OCI-LY1 (cell line): ENCODE measurements around the gene STAM2.
"Not testable (repeated sequence)": the region's sequence is repeated elsewhere in the genome, so short reads cannot be mapped to it uniquely, and the experiment has no call there.

Source experiments
- H2AFZ ChIP-seq: fragments of 200-600 bp; sonication (generic), shearing (Covaris generic); 2 replicates; pipeline ENCODE4 v1.6.0; 2014; ENCODE audit warnings: antibody characterized with exemption, mild to moderate bottlenecking, low read length
- H3F3A ChIP-seq: fragments of 200-600 bp; sonication (generic), shearing (Covaris generic); 2 replicates; pipeline ENCODE4 v1.6.0; 2014; ENCODE audit warnings: mild to moderate bottlenecking, antibody characterized with exemption, low read length, moderate library complexity; ENCODE audit not compliant: insufficient read depth
- H3K27ac ChIP-seq: fragments of 200-600 bp; sonication (generic); 2 replicates; pipeline ENCODE4 v1.5.1; 2014; ENCODE audit warnings: low read length, mixed run types, mild to moderate bottlenecking, low read depth; ENCODE audit not compliant: poor library complexity, severe bottlenecking
- H3K27me3 ChIP-seq: fragments of 200-600 bp; sonication (generic); 2 replicates; pipeline ENCODE4 v1.6.0; 2014; ENCODE audit warnings: antibody characterized with exemption, mild to moderate bottlenecking, low read length, moderate library complexity; ENCODE audit not compliant: insufficient read depth
- H3K36me3 ChIP-seq: fragments of 200-600 bp; sonication (generic); 2 replicates; pipeline ENCODE4 v1.6.1; 2014; ENCODE audit warnings: mild to moderate bottlenecking, antibody characterized with exemption, low read length, moderate library complexity, mixed read lengths; ENCODE audit not compliant: insufficient read depth
- H3K4me1 ChIP-seq: fragments of 200-600 bp; sonication (generic); 2 replicates; pipeline ENCODE4 v1.5.1; 2014; ENCODE audit warnings: mild to moderate bottlenecking, low read length, moderate library complexity; ENCODE audit not compliant: insufficient read depth, severe bottlenecking
- H3K4me2 ChIP-seq: fragments of 200-600 bp; sonication (generic), shearing (Covaris generic); 2 replicates; pipeline ENCODE4 v1.6.1; 2014; ENCODE audit warnings: low read length
- H3K4me3 ChIP-seq: fragments of 200-600 bp; sonication (generic); 2 replicates; pipeline ENCODE4 v1.5.1; 2014; ENCODE audit warnings: low read length, low read depth, mild to moderate bottlenecking, mixed read lengths; ENCODE audit not compliant: poor library complexity, severe bottlenecking
- H3K79me2 ChIP-seq: fragments of 200-600 bp; shearing (Covaris generic); 2 replicates; pipeline ENCODE4 v1.6.1; 2016; ENCODE audit warnings: mixed run types, low read length, mixed read lengths; ENCODE audit not compliant: insufficient read depth
- H3K9ac ChIP-seq: fragments of 200-600 bp; sonication (generic), shearing (Covaris generic); 2 replicates; pipeline ENCODE4 v1.6.1; 2014; ENCODE audit warnings: mild to moderate bottlenecking, low read length, mixed read lengths
- H3K9me2 ChIP-seq: fragments of 200-600 bp; sonication (generic), shearing (Covaris generic); 2 replicates; pipeline ENCODE4 v1.6.1; 2014; ENCODE audit warnings: low read depth, mild to moderate bottlenecking, low read length, mixed read lengths
- H3K9me3 ChIP-seq: fragments of 200-600 bp; shearing (Covaris generic); 2 replicates; pipeline ENCODE4 v1.6.1; 2014; ENCODE audit warnings: low read length, mixed read lengths
- H4K20me1 ChIP-seq: fragments of 200-600 bp; sonication (generic), shearing (Covaris generic); 2 replicates; pipeline ENCODE4 v1.6.0; 2016; ENCODE audit warnings: mild to moderate bottlenecking, low read length; ENCODE audit not compliant: insufficient read depth
- EZH2 ChIP-seq: fragments of 200-600 bp; sonication (generic), shearing (Covaris generic); IDR thresholded peaks from 2 replicates; pipeline ENCODE4 v1.8.0; 2017; ENCODE audit warnings: borderline replicate concordance, mixed run types, mild to moderate bottlenecking, antibody characterized with exemption, low read length, moderate library complexity, mixed read lengths
- TF ChIP-seq, protein P1 (sequence below): fragments of 200-600 bp; sonication (generic), shearing (Covaris generic); IDR thresholded peaks from 2 replicates; pipeline ENCODE4 v1.5.1; 2017; ENCODE audit warnings: mild to moderate bottlenecking, antibody characterized with exemption, low read length, moderate library complexity, mixed read lengths

The STAM2 gene

DNA sequence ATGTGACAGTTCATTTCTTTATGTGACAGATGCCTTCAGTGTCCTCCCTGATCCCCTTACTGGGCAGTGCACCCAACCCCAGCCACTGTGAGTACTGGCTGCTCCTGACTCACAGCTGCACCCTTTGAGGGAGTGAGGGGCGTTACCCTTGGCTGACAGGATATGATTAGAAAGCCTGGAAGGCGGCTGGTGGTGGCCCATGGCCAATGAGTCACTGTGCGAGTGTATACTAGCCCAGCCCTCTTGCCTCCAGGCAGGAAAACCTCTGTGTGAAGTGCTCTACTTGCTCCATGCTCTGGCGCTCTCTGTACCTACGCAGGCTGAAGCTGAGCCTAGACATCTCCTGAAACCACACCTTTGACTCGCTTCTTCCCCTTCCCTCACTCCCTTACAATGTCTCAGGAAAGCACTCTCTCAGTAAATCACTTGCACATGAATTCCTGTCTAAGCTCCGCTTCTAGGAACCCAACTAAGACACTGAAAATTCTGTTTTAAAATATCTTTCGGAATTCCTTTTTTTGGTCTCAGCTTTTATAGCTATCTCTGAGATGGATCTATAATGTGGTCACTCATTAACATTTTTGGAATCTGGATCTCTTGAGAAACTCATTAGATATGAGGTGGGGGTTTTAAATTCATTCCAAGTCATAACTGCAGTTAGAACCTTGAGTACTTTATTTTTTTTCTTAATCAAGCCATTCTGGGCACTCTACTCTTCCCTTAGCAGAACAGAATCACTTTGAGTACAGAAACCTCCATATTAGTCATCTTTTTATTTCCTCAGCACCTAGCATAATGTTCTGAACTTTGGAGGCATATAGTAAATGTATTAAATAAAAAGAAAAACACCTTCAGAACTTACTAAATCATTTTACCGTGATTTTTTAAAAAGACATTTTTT is 25.3 kb upstream of the STAM2 start:
- Histone ChIP-seq H3K9me3 (no peaks in the 10 kb centered on the region), H3K36me3 (no peaks in the 10 kb centered on the region), H3K4me2 (no peak overlapping the region), H3F3A (no peaks in the 10 kb centered on the region), H4K20me1 (no peaks in the 10 kb centered on the region), H3K27me3 (no peaks in the 10 kb centered on the region), H2AFZ (no peak overlapping the region), H3K4me1 (no peaks in the 10 kb centered on the region), H3K9ac (no peak overlapping the region), H3K79me2 (no peaks in the 10 kb centered on the region), H3K9me2 (no peaks in the 10 kb centered on the region), H3K4me3 (no peak overlapping the region), H3K27ac (no peak overlapping the region)
- TF ChIP-seq, protein P1, sequence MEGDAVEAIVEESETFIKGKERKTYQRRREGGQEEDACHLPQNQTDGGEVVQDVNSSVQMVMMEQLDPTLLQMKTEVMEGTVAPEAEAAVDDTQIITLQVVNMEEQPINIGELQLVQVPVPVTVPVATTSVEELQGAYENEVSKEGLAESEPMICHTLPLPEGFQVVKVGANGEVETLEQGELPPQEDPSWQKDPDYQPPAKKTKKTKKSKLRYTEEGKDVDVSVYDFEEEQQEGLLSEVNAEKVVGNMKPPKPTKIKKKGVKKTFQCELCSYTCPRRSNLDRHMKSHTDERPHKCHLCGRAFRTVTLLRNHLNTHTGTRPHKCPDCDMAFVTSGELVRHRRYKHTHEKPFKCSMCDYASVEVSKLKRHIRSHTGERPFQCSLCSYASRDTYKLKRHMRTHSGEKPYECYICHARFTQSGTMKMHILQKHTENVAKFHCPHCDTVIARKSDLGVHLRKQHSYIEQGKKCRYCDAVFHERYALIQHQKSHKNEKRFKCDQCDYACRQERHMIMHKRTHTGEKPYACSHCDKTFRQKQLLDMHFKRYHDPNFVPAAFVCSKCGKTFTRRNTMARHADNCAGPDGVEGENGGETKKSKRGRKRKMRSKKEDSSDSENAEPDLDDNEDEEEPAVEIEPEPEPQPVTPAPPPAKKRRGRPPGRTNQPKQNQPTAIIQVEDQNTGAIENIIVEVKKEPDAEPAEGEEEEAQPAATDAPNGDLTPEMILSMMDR: no peak
- TF ChIP-seq EZH2: no peak

DNA sequence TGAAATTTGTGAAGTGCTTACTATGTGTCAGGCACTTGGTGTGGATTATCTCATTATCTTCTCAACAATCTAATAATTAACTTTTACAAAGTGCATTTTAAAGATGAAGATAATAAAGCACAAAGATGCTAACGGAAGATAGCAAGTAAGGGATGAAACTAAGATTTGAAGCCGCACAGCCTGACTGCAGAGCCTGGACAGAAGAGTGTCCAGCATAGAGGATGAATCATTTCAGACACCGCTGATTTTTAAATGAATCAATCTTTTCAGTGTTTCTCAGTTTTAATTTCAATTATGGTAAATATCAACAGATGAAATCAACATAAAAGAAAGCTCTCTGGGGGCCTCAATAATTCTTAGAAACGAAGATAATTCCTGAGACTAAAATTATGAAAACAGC is 24.5 kb upstream of the STAM2 start:
- H3K4me2 ChIP-seq: no peak overlapping the region
- no peaks in the 10 kb centered on the region for H3K4me1 ChIP-seq
- no peaks in the 10 kb centered on the region for H4K20me1 ChIP-seq
- H3K9me3 ChIP-seq: no peaks in the 10 kb centered on the region
- no peaks in the 10 kb centered on the region for H3F3A ChIP-seq
- TF ChIP-seq, protein P1: no peak
- no peak for TF ChIP-seq EZH2
- H3K79me2 ChIP-seq: no peaks in the 10 kb centered on the region
- no peaks in the 10 kb centered on the region for H3K27me3 ChIP-seq
- H3K4me3 ChIP-seq: no peak overlapping the region
- no peak overlapping the region for H3K9ac ChIP-seq
- H3K36me3 ChIP-seq: no peaks in the 10 kb centered on the region
- no peak overlapping the region for H2AFZ ChIP-seq
- H3K27ac ChIP-seq: no peak overlapping the region
- H3K9me2 ChIP-seq: no peaks in the 10 kb centered on the region

DNA sequence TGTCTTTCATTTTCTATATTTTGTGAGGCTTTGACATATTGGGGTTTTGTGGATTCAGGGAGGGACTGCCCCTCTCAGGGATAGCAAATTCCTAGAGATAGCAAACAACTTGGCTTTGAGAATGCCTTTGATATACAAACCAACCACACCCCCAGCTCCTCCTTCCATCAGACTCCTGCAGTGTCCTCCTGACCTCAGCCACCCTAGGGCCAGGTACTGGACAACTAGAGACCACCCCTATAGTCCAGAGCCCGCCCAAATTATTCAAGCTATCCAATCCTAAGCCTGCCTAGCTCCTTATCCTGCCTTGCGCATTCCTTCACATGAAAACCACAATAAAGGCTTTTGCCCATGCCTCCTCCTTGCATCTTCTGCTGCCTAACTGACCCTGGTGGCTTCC is 22.9 kb upstream of the STAM2 start:
- H3K36me3 ChIP-seq: no peaks in the 10 kb centered on the region
- H3K27ac ChIP-seq: no peak overlapping the region
- no peaks in the 10 kb centered on the region for H3K4me1 ChIP-seq
- no peaks in the 10 kb centered on the region for H3K9me3 ChIP-seq
- H3F3A ChIP-seq: no peaks in the 10 kb centered on the region
- no peak overlapping the region for H3K4me2 ChIP-seq
- no peak overlapping the region for H3K4me3 ChIP-seq
- no peak overlapping the region for H2AFZ ChIP-seq
- H3K9me2 ChIP-seq: no peaks in the 10 kb centered on the region
- no peaks in the 10 kb centered on the region for H3K27me3 ChIP-seq
- no peak overlapping the region for H3K9ac ChIP-seq
- no peaks in the 10 kb centered on the region for H3K79me2 ChIP-seq
- TF ChIP-seq, protein P1: no peak
- no peak for TF ChIP-seq EZH2
- no peaks in the 10 kb centered on the region for H4K20me1 ChIP-seq

DNA sequence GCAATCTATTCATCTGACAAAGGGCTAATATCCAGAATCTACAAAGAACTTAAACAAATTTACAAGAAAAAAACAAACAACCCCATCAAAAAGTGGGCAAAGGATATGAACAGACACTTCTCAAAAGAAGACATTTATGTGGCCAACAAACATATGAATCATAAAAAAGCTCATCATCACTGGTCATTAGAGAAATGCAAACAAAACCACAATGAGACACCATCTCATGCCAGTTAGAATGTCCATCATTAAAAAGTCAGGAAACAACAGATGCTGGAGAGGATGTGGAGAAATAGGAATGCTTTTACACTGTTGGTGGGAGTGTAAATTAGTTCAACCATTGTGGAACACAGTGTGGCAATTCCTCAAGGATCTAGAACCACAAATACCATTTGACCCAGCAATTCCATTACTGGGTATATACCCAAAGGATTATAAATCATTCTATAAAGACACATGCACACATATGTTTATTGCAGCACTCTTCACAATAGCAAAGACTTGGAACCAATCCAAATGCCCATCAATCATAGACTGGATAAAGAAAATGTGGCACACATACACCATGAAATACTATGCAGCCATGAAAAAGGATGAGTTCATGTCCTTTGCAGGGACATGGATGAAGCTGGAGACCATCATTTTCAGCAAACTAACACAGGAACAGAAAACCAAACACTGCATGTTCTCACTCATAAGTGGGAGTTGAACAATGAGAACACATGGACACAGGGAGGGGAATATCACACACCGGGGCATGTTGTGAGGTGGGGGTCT is 22.1 kb upstream of the STAM2 start:
- H4K20me1 ChIP-seq, H2AFZ ChIP-seq, H3K4me3 ChIP-seq, H3F3A ChIP-seq, H3K9me2 ChIP-seq, H3K4me1 ChIP-seq, H3K79me2 ChIP-seq, H3K4me2 ChIP-seq, H3K36me3 ChIP-seq, H3K9ac ChIP-seq, H3K27ac ChIP-seq, H3K9me3 ChIP-seq, H3K27me3 ChIP-seq: not testable (repeated sequence)
